ENCODE results near the gene SYNE1. TPM values are rescaled to one million over a fixed set of nuclear protein-coding genes. Genes with fewer than 3 reads are reported as not detected.

The SYNE1 gene
- total RNA-seq, 1 experiment from 2014 or later, result 3.0 TPM

- Histone ChIP-seq H3T11ph (ENCODE audit: low read length) (no peak overlapping the region), H2BK15ac (ENCODE audit: low read depth, low read length) (no peak overlapping the region), H4K20me1 (ENCODE audit: control insufficient read depth, insufficient read depth, insufficient read length) (no peaks in the 10 kb centered on the region), H2AK5ac (ENCODE audit: insufficient read length, low read length) (no peak overlapping the region), H3K23ac (ENCODE audit: insufficient read length, low read depth, low read length) (no peak overlapping the region), H4K5ac (ENCODE audit: insufficient read length, low read depth, low read length) (no peak overlapping the region), H3K56ac (ENCODE audit: insufficient read length, low read depth, low read length) (no peak overlapping the region), H3K79me1 (ENCODE audit: insufficient read depth, low read depth, low read length, poor library complexity, severe bottlenecking) (no peaks in the 10 kb centered on the region), H3K18ac (ENCODE audit: insufficient read length, low read depth, low read length) (no peak overlapping the region), H3K9ac (ENCODE audit: extremely low read depth, insufficient read length, low read length) (no peak overlapping the region), H2AFZ (ENCODE audit: low read length) (no peak overlapping the region), H2BK120ac (ENCODE audit: low read depth, low read length, poor library complexity, severe bottlenecking) (no peak overlapping the region), H3K79me2 (ENCODE audit: insufficient read depth, low read length) (no peaks in the 10 kb centered on the region), H4K8ac (replicated peaks; ENCODE audit: insufficient read length, low read depth, low read length) (no peak overlapping the region), H3K27ac (ENCODE audit: insufficient read length, low read depth, low read length) (no peak overlapping the region), H3K4me1 (ENCODE audit: insufficient read depth, low read length) (no peaks in the 10 kb centered on the region), H3K4ac (ENCODE audit: low read depth, low read length) (no peak overlapping the region), H2BK20ac (ENCODE audit: low read depth, low read length, poor library complexity, severe bottlenecking) (no peak overlapping the region), H3K9me3 (ENCODE audit: control insufficient read depth, low read depth, low read length) (no peaks in the 10 kb centered on the region), H3K23me2 (ENCODE audit: insufficient read length, low read depth, low read length, poor library complexity, severe bottlenecking) (no peaks in the 10 kb centered on the region), H2BK5ac (ENCODE audit: insufficient read length, low read length) (no peak overlapping the region), H4K91ac (ENCODE audit: insufficient read length, low read depth, low read length) (no peak overlapping the region), H2BK12ac (ENCODE audit: insufficient read length, low read depth, low read length) (no peak overlapping the region), H3K27me3 (ENCODE audit: insufficient read depth, low read length) (no peaks in the 10 kb centered on the region), H3K4me2 (ENCODE audit: insufficient read depth, insufficient read length, low read length) (no peak overlapping the region), H3K14ac (ENCODE audit: insufficient read depth, low read length) (no peak overlapping the region)
- DNase-seq, result no peak
- Mint-ChIP-seq H3K4me3 (no peak overlapping the region), H3K4me1 (no peaks in the 10 kb centered on the region), H3K36me3 (ENCODE audit: insufficient read depth in 1 of 3, low read depth in 3 of 3) (no peaks in the 10 kb centered on the region), H3K27me3 (ENCODE audit: low read depth) (no peaks in the 10 kb centered on the region), H3K27ac (no peak overlapping the region), H3K9me3 (no peaks in the 10 kb centered on the region)
- no CpG with 5 or more reads among the region's 17 CpGs for WGBS (ENCODE audit: extremely low coverage, insufficient read length, low lambda C conversion rate)
- TF ChIP-seq, protein P1, sequence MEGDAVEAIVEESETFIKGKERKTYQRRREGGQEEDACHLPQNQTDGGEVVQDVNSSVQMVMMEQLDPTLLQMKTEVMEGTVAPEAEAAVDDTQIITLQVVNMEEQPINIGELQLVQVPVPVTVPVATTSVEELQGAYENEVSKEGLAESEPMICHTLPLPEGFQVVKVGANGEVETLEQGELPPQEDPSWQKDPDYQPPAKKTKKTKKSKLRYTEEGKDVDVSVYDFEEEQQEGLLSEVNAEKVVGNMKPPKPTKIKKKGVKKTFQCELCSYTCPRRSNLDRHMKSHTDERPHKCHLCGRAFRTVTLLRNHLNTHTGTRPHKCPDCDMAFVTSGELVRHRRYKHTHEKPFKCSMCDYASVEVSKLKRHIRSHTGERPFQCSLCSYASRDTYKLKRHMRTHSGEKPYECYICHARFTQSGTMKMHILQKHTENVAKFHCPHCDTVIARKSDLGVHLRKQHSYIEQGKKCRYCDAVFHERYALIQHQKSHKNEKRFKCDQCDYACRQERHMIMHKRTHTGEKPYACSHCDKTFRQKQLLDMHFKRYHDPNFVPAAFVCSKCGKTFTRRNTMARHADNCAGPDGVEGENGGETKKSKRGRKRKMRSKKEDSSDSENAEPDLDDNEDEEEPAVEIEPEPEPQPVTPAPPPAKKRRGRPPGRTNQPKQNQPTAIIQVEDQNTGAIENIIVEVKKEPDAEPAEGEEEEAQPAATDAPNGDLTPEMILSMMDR (conservative IDR thresholded peaks at IDR 0.05), result no peak
Measured at GRCh38 chr6:152154559-152155356, 482.4 kb downstream of the SYNE1 start.
